Mucosa of descending colon (tissue), 3 donors: Measurements from ENCODE around the gene CFL1. TPM values are rescaled to one million over a fixed set of nuclear protein-coding genes. Genes with fewer than 3 reads are reported as not detected.
A peak's percentile ranks its signal among the peaks of the same experiment; 100 is the strongest.

Experiments
- ATAC-seq: fragments of 200-7000 bp; cut with Tn5 transposase; one replicate; pipeline ENCODE4 v1.9.1; 2020; ENCODE audit warnings: mild to moderate bottlenecking, moderate library complexity
- DNase-seq, 3 donors: peaks; one replicate each; pipeline ENCODE4 v3.0.0-alpha.2; 2020
- H3K36me3 ChIP-seq: fragments of 200-600 bp; one replicate; pipeline ENCODE4 v1.8.0; 2021; ENCODE audit warnings: low read depth, mild to moderate bottlenecking
- H3K4me1 ChIP-seq: fragments of 200-600 bp; one replicate; pipeline ENCODE4 v1.8.0; 2021; ENCODE audit warnings: low read depth, mild to moderate bottlenecking
- H3K4me3 ChIP-seq: fragments of 200-600 bp; one replicate; pipeline ENCODE4 v1.8.0; 2021; ENCODE audit warnings: mild to moderate bottlenecking
- H3K9me3 ChIP-seq: fragments of 200-600 bp; one replicate; pipeline ENCODE4 v1.8.0; 2021; ENCODE audit warnings: mild to moderate bottlenecking
- CTCF ChIP-seq: fragments of 200-600 bp; IDR thresholded peaks from one replicate; pipeline ENCODE4 v1.8.0; 2022; ENCODE audit warnings: antibody characterized with exemption, mild to moderate bottlenecking
- intact Hi-C, 2 donors: fragments of 100-400 bp; cut with DNase I in 1 of 2; cut with micrococcal nuclease in 1 of 2; formaldehyde crosslinking; loops; one replicate each; pipeline versions ENCODE4 v1.11.0 to v1.11.1; 2022; cut with DNase I, micrococcal nuclease
- total RNA-seq, 3 donors: library from RNA; stranded (reverse); fragmentation: NEBNext Ultra II Directional in 2 of 3; extraction: Animal tissue kit (Norgen Biotek cat#: 25700) in 2 of 3; gene quantifications; one replicate each; pipeline versions ENCODE4 v1.2.1 to v1.2.4, GENCODE V29; 2021 to 2023
- donor health status: DM: no; HTN: no; CAD: no; lungs with moderate emphysema.
- donor health status: DM: no; HTN: no; CAD: no.
- donor health status: DM: no; HTN: yes; CAD: no.

Gene CFL1
- total RNA-seq, 3 donors from 2014 or later: 1,004 to 2,046 (median 1,725) TPM

- Histone ChIP-seq H3K36me3 (peaks cover 4% of the 10 kb centered on the region), H3K4me1 (peaks cover 3% of the 10 kb centered on the region), H3K9me3 (no peaks in the 10 kb centered on the region), H3K4me3 (no peak overlapping the region)
- no peak for ATAC-seq
- TF ChIP-seq CTCF: no peak
- intact Hi-C loops: no loop called here
- DNase-seq: peak in 2 of 3 donors; percentile 24 to 52
Measured at GRCh38 chr11:65866509-65867283, 8.7 kb upstream of the CFL1 start.

- intact Hi-C loops: no loop called here
- ATAC-seq (no peak), DNase-seq (peak in 2 of 3 donors; percentile 14 to 40)
- H3K4me1 ChIP-seq: peaks cover 11% of the 10 kb centered on the region
- peaks cover 4% of the 10 kb centered on the region for H3K36me3 ChIP-seq
- no peaks in the 10 kb centered on the region for H3K9me3 ChIP-seq
- no peak overlapping the region for H3K4me3 ChIP-seq
- no peak for TF ChIP-seq CTCF
Measured at GRCh38 chr11:65865550-65866172, 7.7 kb upstream of the CFL1 start.

GRCh38 chr11:65864706-65865471, 6.9 kb upstream of the CFL1 start:
- TF ChIP-seq CTCF: no peak
- DNase-seq (peak in 2 of 3 donors; percentile 23 to 49), ATAC-seq (no peak)
- Histone ChIP-seq H3K4me3 (no peak overlapping the region), H3K9me3 (no peaks in the 10 kb centered on the region), H3K4me1 (peaks cover 15% of the 10 kb centered on the region), H3K36me3 (peaks cover 4% of the 10 kb centered on the region)
- intact Hi-C loops: no loop called here

- peaks cover 4% of the 10 kb centered on the region for H3K36me3 ChIP-seq
- intact Hi-C loops: no loop called here
- DNase-seq: peak in 1 of 3 donors; percentile 52
Measured at GRCh38 chr11:65863889-65864705, 6.1 kb upstream of the CFL1 start.

More at GRCh38 chr11:65863889-65864705, 6.1 kb upstream of the CFL1 start:
- TF ChIP-seq CTCF: no peak
- no peak for ATAC-seq
- no peaks in the 10 kb centered on the region for H3K9me3 ChIP-seq
- no peak overlapping the region for H3K4me3 ChIP-seq
- H3K4me1 ChIP-seq: peaks cover 15% of the 10 kb centered on the region
